ENCODE data around the gene LAYN.

LAYN gene

GRCh38 chr11:111531687-111532364, 8.7 kb upstream of the LAYN start:
- DNase-seq, result no peak

DNA sequence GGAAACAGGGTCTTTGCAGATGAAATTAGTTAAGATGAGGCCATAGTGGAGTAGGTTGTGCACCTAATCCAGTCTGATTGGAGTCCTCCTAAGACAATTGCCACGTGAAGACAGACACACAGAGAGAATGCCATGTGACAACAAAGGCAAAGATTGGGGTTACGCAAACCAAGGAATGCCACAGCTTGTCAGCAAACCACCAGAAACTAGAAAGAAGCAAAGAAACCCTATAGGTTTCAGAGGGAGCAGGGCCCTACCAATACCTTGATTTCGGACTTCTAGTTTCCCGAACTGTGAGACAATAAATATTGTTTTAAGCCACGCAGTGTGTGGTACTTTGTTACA, 8.2 kb upstream of the LAYN start:
- no peak for DNase-seq

DNA sequence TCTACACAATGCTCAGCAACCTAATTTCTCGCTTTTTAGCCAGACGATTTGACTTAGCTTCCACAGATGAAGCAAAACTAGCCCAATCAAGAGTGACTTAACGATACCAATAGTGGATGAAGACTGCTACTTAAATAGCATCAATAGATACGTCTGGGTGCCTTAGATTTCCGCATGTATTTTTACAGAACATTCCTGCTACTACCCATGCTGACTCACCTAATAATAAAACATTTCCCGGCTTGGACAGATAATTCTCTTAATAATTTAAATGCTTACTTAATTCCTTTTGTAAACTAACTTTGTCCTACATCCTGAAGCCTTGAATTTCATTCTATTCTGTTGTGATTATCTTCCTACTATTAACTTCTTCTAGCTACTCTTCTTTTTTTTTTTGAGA, 5.2 kb upstream of the LAYN start:
- no peak for DNase-seq

- no peak for DNase-seq
Observed at GRCh38 chr11:111537336-111537860, 3.1 kb upstream of the LAYN start.

GRCh38 chr11:111538407-111539114, 2.0 kb upstream of the LAYN start:
- DNase-seq, result no peak

DNA sequence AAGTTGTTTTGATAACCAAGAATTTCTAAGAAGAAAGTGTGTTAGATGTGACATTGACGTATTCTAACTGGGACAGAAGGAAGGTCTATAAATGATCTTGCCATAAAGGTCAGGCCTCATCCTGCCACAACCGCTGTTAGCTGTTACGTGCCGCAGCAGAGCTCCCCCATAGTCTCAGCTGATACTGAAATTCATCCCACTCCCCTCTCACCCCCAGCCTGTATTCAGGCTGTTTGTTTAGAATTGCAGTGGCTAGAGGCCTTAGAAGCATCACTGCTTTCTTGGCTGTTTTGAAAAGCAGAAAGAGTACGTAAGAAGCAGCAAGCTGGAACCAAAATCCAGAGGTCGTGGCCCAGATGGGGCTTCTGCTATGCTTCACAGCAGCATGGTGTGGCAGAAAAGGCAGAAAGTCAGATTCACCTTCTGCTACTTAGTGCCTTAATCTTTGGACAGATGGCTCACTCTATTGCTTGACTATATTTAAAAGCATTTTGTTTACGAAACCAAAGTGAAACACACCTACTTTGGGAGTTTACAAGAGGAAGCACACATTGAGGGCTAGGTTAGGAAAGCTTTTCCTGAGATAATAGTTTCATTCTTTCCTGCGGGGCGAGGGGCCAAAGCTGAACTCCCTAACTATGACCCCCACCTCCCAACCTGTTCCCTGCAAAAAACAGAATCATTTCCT, 950 bp upstream of the LAYN start:
- no peak for DNase-seq

DNA sequence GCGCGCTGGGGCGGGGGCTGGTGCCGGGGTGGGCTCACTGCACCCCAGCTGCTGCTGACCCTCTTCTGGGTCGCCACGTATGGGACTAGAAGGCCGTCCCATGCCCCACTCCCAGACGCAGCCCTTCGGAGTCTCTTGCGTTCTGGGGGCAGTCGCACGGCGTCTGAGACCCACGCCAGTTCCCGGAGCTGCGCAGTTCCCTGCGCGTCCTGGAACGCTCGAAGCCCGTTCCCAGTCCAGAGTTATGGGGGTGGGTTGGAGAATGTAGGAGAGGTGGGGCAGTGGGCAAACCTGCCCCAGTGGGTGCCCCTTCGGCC, 375 bp downstream of the LAYN start:
- no peak for DNase-seq

GRCh38 chr11:111541254-111542061, 938 bp downstream of the LAYN start:
- no peak for DNase-seq

DNA sequence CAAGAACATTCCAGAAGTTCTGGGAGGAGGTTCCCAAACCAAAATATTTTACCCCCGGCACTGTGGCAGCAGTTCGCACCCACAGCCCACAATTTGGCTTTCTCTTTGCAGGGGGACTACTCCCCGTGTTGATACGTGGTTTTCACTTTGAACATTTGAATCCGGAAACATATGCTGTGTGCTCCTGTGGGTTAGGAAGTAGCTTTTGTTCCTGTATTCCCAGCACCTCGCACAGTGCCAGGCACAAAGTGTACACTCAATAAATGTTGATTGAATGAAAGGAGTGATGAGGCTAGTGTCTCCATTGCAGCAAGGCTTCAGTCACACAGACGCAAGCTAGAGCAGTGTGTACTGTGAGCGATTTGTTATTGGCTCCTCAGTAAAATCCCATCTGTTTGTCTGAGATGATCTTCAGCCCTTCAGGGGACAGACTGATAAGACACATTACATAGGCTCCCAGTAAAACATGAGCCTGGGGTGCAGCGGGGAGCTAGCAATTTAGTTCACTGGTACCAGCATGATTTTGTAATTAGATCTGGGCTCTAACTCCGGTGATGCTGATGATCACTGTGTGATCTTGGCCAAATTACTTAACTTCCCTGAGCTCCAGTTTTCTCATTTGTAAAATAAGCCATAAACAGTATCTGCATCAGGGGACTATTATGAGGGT, 2.2 kb downstream of the LAYN start:
- DNase-seq, result no peak

GRCh38 chr11:111548525-111548924, 8.0 kb downstream of the LAYN start:
- DNase-seq, result no peak

DNA sequence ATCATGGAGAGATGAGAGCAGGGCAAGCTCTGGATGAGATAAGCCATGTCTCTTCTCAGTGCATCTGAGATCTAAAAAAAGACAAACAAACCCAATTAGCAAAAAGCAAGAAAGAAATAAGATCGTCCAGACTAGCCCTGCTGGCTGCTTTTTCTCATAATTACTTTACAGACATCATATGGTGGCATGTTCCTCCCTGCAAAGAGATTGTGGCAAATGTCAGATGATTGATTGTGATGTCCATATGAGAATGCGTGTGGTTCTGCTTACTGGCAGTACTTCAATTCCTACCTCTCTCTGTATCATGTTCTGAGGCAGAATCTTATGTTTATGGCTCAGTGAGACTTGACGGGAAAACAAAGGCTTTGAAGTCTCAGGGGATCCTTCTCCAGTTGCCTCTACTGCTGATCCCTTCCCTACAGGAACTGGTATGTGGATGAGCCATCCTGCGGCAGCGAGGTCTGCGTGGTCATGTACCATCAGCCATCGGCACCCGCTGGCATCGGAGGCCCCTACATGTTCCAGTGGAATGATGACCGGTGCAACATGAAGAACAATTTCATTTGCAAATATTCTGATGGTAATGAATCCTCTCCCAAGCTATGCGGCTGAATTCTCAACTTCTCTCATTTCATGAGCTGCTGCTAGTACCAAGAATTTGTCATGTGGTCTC, 8.8 kb downstream of the LAYN start:
- no peak for DNase-seq

DNA sequence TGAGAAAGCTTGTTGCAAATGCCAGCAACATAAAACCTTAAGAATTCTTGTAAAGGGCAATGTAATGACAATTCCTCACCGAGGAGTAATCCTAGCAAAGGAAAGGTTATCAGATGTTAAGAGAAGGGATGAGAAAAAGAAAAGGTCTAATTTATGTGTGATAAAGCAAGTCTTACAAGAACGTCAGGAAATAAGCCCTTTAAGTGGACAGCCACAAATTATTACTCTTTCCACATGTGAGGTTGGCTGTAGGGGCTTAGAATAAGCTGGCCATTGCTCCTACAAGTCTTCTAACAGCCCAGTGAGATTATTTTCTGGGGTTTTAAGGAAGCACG, 9.3 kb downstream of the LAYN start:
- no peak for DNase-seq

- no peak for DNase-seq
Observed at GRCh38 chr11:111550258-111550657, 9.7 kb downstream of the LAYN start.

DNA sequence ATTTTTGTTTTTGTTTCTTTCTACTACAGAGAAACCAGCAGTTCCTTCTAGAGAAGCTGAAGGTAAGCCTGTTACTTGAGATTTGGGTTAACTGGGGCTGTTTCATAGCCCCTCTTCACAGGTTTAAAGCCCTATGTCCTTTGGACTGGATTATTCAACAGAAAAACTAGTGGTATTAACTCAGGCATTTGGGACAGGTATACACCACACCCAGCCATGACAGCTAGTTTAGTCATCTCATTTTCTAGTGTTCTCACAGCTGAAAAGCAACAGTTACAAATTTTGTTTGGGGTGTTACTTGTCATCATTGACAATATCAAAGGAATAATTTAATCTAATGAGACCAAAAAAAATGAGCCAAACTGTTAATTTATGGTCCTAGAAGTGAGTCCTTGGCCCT, 14.0 kb downstream of the LAYN start:
- DNase-seq, result no peak

DNA sequence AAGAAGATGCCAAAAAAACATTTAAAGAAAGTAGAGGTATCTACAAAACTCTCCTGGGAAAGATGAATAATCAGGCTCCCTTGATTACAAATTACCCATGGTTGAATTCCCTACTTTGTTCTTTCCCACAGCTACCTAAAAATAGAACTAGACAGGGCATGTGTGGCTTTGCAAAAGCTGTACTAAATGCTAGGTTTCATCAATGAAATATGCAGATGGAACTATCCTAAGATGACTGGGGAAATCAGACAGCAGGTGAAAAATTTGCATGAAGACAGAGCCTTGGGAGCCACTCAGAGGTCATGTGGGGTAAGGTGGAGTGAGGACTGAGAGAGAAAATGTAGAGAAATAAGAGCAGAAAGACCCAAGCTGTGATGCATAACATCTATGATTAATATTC, 14.7 kb downstream of the LAYN start:
- DNase-seq, result no peak

DNA sequence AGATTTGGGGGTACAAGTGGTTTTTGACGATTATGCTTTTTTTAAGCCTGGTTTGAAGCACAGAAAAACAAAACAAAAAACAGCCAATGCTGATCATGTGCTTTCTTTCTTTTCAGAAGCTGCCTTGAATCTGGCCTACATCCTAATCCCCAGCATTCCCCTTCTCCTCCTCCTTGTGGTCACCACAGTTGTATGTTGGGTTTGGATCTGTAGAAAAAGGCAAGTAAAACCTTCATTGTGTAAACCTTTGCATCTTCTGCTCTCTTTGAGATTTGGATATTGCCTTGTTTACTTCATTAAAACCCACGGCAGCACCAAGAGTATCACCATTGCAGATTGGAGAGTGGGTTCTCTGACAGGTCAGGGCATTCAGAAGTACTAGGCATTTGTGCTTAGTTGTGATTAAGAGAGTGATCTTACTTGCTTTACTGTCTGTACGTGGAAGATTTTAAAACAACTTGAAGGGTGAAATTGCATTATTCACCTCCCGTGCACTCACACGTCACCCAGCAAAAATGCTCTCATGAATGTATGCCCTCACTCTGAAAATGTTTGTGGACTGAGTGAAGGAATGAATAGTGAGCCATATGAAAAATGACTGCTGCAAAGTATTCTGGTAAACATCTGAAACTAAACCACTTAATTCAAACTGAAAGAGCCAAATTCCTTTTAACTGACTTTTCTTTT, 17.0 kb downstream of the LAYN start:
- no peak for DNase-seq

DNA sequence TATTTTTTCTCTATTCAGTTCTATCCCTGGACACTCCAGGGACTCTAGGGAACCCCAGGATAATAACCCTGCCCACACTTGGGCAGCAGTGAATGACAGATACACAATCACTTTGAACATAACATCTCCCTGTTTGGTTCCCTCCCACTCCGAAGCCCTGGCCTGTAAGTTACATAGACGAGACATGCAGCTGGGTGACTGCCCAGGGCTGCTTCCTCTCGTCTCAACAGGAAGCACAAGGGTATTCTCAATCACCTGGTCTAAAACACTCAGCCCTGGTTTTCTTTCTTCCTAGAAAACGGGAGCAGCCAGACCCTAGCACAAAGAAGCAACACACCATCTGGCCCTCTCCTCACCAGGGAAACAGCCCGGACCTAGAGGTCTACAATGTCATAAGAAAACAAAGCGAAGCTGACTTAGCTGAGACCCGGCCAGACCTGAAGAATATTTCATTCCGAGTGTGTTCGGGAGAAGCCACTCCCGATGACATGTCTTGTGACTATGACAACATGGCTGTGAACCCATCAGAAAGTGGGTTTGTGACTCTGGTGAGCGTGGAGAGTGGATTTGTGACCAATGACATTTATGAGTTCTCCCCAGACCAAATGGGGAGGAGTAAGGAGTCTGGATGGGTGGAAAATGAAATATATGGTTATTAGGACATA, 19.4 kb downstream of the LAYN start:
- no peak for DNase-seq

DNA sequence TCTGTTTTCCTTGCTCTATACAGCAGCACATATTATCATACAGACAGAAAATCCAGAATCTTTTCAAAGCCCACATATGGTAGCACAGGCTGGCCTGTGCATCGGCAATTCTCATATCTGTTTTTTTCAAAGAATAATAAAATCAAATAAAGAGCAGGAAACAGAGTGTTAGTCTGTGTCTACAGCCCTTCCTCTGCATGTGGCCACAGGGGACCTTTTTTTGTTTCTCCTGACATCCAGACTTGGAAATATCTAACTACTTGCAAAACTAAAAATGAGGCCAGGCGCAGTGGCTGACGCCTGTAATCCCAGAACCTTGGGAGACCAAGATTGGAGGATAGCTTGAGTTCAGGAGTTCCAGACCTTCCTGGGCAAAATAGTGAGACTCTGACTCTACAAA, 20.3 kb downstream of the LAYN start:
- no peak for DNase-seq

DNA sequence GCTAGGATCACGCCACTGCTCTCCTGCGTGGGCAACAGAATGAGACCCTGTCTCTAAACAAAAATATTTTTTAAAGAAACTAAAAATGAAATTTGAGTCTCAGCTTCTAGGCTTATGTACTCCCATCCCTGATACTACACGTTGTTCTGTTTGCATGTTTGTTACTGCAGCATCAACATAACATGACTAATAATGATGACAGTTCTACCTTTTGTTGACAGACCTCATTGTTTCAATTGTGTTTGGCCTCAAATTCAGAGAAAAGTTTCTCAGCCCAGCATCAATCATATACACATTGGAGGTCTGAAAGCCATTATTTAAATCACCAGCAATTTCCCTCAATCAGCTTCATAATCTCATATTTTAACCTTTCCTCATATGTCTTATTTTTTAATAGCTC, 20.8 kb downstream of the LAYN start:
- no peak for DNase-seq

GRCh38 chr11:111561791-111562325, 21.3 kb downstream of the LAYN start:
- no peak for DNase-seq
